ENCODE results near the gene YWHAH. TPM values are rescaled to one million over a fixed set of nuclear protein-coding genes. Genes with fewer than 3 reads are reported as not detected.

YWHAH gene
- total RNA-seq, 1 donor from 2014 or later, result 67.5 TPM

GRCh38 chr22:31920306-31920705 is 24.0 kb upstream of the YWHAH start:
- no peak for ATAC-seq (ENCODE audit: poor library complexity)
- intact Hi-C loops (cut with DNase I), result no loop called here
- no peak for DNase-seq

GRCh38 chr22:31921106-31921505 is 23.2 kb upstream of the YWHAH start:
- intact Hi-C loops (cut with DNase I), result no loop called here
- DNase-seq (no peak), ATAC-seq (ENCODE audit: poor library complexity) (no peak)

GRCh38 chr22:31922534-31922933 is 21.8 kb upstream of the YWHAH start:
- intact Hi-C loops (cut with DNase I), result no loop called here
- DNase-seq (no peak), ATAC-seq (ENCODE audit: poor library complexity) (no peak)

- intact Hi-C loops (cut with DNase I), result no loop called here
- peak; percentile 56 for DNase-seq
- ATAC-seq (ENCODE audit: poor library complexity), result peak; percentile 58
Observed at GRCh38 chr22:31923136-31923535, 21.2 kb upstream of the YWHAH start.

GRCh38 chr22:31923747-31924146 is 20.6 kb upstream of the YWHAH start:
- DNase-seq, result no peak
- ATAC-seq (ENCODE audit: poor library complexity), result no peak
- intact Hi-C loops (cut with DNase I), result no loop called here

- no peak for ATAC-seq (ENCODE audit: poor library complexity)
- no peak for DNase-seq
- intact Hi-C loops (cut with DNase I), result no loop called here
Observed at GRCh38 chr22:31925056-31925455, 19.3 kb upstream of the YWHAH start.

GRCh38 chr22:31926024-31926423 is 18.3 kb upstream of the YWHAH start:
- intact Hi-C loops (cut with DNase I), result no loop called here
- DNase-seq, result no peak
- no peak for ATAC-seq (ENCODE audit: poor library complexity)

GRCh38 chr22:31926969-31927368 is 17.4 kb upstream of the YWHAH start:
- ATAC-seq (ENCODE audit: poor library complexity) (no peak), DNase-seq (no peak)
- intact Hi-C loops (cut with DNase I), result no loop called here

GRCh38 chr22:31927562-31927961 is 16.8 kb upstream of the YWHAH start:
- intact Hi-C loops (cut with DNase I), result no loop called here
- no peak for DNase-seq
- ATAC-seq (ENCODE audit: poor library complexity), result no peak

- ATAC-seq (ENCODE audit: poor library complexity), result peak; percentile 52
- intact Hi-C loops (cut with DNase I), result no loop called here
- DNase-seq, result peak; percentile 52
Observed at GRCh38 chr22:31929167-31929930, 15.0 kb upstream of the YWHAH start.

- intact Hi-C loops (cut with DNase I), result no loop called here
- ATAC-seq (ENCODE audit: poor library complexity) (peak; percentile 27), DNase-seq (no peak)
Observed at GRCh38 chr22:31932863-31933262, 11.5 kb upstream of the YWHAH start.

- no peak for DNase-seq
- no peak for ATAC-seq (ENCODE audit: poor library complexity)
- intact Hi-C loops (cut with DNase I), result no loop called here
Observed at GRCh38 chr22:31933406-31933805, 10.9 kb upstream of the YWHAH start.

GRCh38 chr22:31933816-31934482 is 10.4 kb upstream of the YWHAH start:
- no peak for ATAC-seq (ENCODE audit: poor library complexity)

GRCh38 chr22:31935961-31936635 is 8.2 kb upstream of the YWHAH start:
- DNase-seq (no peak), ATAC-seq (ENCODE audit: poor library complexity) (no peak)
- intact Hi-C loops (cut with DNase I), result no loop called here

More at GRCh38 chr22:31933816-31934482, 10.4 kb upstream of the YWHAH start:
- intact Hi-C loops (cut with DNase I), result no loop called here
- no peak for DNase-seq

- intact Hi-C loops (cut with DNase I), result no loop called here
- no peak for DNase-seq
- ATAC-seq (ENCODE audit: poor library complexity), result no peak
Observed at GRCh38 chr22:31937341-31937740, 7.0 kb upstream of the YWHAH start.

GRCh38 chr22:31938296-31938695 is 6.0 kb upstream of the YWHAH start:
- DNase-seq (no peak), ATAC-seq (ENCODE audit: poor library complexity) (no peak)
- intact Hi-C loops (cut with DNase I), result no loop called here

GRCh38 chr22:31940506-31940905 is 3.8 kb upstream of the YWHAH start:
- ATAC-seq (ENCODE audit: poor library complexity), result no peak
- intact Hi-C loops (cut with DNase I), result loop anchor here (10.0 kb wide), 1 partner anchor 186 kb away; the partner anchor contains the start of genes DEPDC5 and PRR14L
- DNase-seq, result no peak

GRCh38 chr22:31942091-31942490 is 2.2 kb upstream of the YWHAH start:
- ATAC-seq (ENCODE audit: poor library complexity), result no peak
- no peak for DNase-seq
- intact Hi-C loops (cut with DNase I), result loop anchor here (10.0 kb wide), 1 partner anchor 187 kb away; the partner anchor contains the start of genes DEPDC5 and PRR14L

- no peak for DNase-seq
- intact Hi-C loops (cut with DNase I), result loop anchor here (10.0 kb wide), 1 partner anchor 189 kb away; the partner anchor contains the start of genes DEPDC5 and PRR14L
- ATAC-seq (ENCODE audit: poor library complexity), result no peak
Observed at GRCh38 chr22:31943206-31943977, 943 bp upstream of the YWHAH start.

All from Right ventricle myocardium superior (tissue), 1 donor.